Measurements from ENCODE around the gene HTR6.
"Not testable (repeated sequence)": the region's sequence is repeated elsewhere in the genome, so short reads cannot be mapped to it uniquely, and the experiment has no call there.

DNA sequence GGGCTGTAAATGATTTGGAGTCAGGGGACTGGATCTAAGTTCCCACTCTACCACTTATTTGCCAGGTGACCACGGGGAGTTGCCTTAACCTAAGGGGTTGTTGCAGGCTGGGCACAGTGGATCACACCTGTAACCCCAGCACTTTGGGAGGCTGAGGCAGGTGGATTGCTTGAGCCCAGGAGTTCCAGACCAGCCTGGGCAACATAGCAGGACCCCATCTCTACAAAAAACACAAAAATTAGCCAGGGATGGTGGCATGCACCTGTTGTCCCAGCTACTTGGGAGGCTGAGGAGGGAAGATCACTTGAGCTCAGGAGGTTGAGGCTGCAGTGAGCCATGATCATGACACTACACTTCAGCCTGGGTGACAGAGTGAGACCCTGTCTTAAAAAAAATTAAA, 34.5 kb upstream of the HTR6 start:
- TF ChIP-seq, protein P1, sequence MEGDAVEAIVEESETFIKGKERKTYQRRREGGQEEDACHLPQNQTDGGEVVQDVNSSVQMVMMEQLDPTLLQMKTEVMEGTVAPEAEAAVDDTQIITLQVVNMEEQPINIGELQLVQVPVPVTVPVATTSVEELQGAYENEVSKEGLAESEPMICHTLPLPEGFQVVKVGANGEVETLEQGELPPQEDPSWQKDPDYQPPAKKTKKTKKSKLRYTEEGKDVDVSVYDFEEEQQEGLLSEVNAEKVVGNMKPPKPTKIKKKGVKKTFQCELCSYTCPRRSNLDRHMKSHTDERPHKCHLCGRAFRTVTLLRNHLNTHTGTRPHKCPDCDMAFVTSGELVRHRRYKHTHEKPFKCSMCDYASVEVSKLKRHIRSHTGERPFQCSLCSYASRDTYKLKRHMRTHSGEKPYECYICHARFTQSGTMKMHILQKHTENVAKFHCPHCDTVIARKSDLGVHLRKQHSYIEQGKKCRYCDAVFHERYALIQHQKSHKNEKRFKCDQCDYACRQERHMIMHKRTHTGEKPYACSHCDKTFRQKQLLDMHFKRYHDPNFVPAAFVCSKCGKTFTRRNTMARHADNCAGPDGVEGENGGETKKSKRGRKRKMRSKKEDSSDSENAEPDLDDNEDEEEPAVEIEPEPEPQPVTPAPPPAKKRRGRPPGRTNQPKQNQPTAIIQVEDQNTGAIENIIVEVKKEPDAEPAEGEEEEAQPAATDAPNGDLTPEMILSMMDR (IDR thresholded peaks at IDR 0.05; ENCODE audit: insufficient read depth, low read depth, low read length) = not testable (repeated sequence)
- TF ChIP-seq EZH2 (IDR thresholded peaks at IDR 0.05; ENCODE audit: insufficient read depth, low read length) = not testable (repeated sequence)

All from astrocyte (in vitro differentiated cells and primary cell).